Small intestine (tissue), 7 donors: ENCODE measurements around the gene CCHCR1. TPM values are rescaled to one million over a fixed set of nuclear protein-coding genes. Genes with fewer than 3 reads are reported as not detected.

Source experiments
- DNase-seq, 2 donors: peaks; one replicate each; pipeline versions ENCODE4 v3.0.0 to v3.0.0-alpha.2; 2013
- FAIRE-seq: peaks from 2 replicates; lab custom pipeline; 2012; peaks lifted over from hg19 to GRCh38; lab: Jason Lieb, UNC
- H3K27ac ChIP-seq, 3 donors: one replicate each; pipeline ENCODE4 v1.5.1; 2013; ENCODE audit warnings: low read length in 2 of 3, mild to moderate bottlenecking in 2 of 3, control low read depth in 1 of 3, inconsistent platforms in 1 of 3, low read depth in 1 of 3, moderate library complexity in 1 of 3
- H3K27me3 ChIP-seq, 3 donors: one replicate each; pipeline ENCODE4 v1.6.1; 2013; ENCODE audit warnings: low read length in 3 of 3, inconsistent platforms in 1 of 3; ENCODE audit not compliant: control insufficient read depth in 3 of 3, insufficient read depth in 3 of 3
- H3K36me3 ChIP-seq, 3 donors: one replicate each; pipeline ENCODE4 v1.6.1; 2013; ENCODE audit warnings: low read length in 3 of 3, inconsistent platforms in 1 of 3, low read depth in 1 of 3, mild to moderate bottlenecking in 1 of 3, moderate library complexity in 1 of 3; ENCODE audit not compliant: control insufficient read depth in 3 of 3, insufficient read depth in 2 of 3
- H3K4me1 ChIP-seq, 3 donors: one replicate each; pipeline ENCODE4 v1.6.1; 2013; ENCODE audit warnings: low read length in 2 of 3, inconsistent platforms in 1 of 3, low read depth in 1 of 3, mild to moderate bottlenecking in 1 of 3, moderate library complexity in 1 of 3; ENCODE audit not compliant: control insufficient read depth in 3 of 3, insufficient read depth in 2 of 3
- H3K4me3 ChIP-seq, 3 donors: one replicate each; pipeline ENCODE4 v1.5.1; 2013; ENCODE audit warnings: low read length in 3 of 3, control low read depth in 1 of 3, inconsistent platforms in 1 of 3, low read depth in 1 of 3, mild to moderate bottlenecking in 1 of 3, moderate library complexity in 1 of 3
- H3K9me3 ChIP-seq, 2 donors: one replicate each; pipeline ENCODE4 v1.6.1; 2013; ENCODE audit warnings: low read depth in 1 of 2, low read length in 1 of 2; ENCODE audit not compliant: control insufficient read depth in 2 of 2, insufficient read depth in 1 of 2
- WGBS, 3 donors: extraction: QIAGEN DNeasy Blood & Tissue Kit; methylation state at CpG; one replicate each; pipeline ENCODE4 v1.1.7; 2013; 5-methylcytosine and 5-hydroxymethylcytosine counted together
- polyA plus RNA-seq, 4 donors: library from polyadenylated mRNA; stranded (reverse) in 3 of 4; unstranded in 1 of 4; fragments of 200-250 nt in 3 of 4; fragments of 120-200 nt in 1 of 4; gene quantifications; one replicate each; pipeline versions ENCODE4 v1.2.1 to v1.2.3, GENCODE V29; 2013
- donor health status: healthy with polysubstance abuse.
- donor health status: control.
- donor health status: control.
- donor health status: Bipolar disorder and iron deficiency.
- donor health status: healthy.

The CCHCR1 gene
- polyA plus RNA-seq, 4 donors = 13.2 to 29.0 (median 15.1) TPM

DNA sequence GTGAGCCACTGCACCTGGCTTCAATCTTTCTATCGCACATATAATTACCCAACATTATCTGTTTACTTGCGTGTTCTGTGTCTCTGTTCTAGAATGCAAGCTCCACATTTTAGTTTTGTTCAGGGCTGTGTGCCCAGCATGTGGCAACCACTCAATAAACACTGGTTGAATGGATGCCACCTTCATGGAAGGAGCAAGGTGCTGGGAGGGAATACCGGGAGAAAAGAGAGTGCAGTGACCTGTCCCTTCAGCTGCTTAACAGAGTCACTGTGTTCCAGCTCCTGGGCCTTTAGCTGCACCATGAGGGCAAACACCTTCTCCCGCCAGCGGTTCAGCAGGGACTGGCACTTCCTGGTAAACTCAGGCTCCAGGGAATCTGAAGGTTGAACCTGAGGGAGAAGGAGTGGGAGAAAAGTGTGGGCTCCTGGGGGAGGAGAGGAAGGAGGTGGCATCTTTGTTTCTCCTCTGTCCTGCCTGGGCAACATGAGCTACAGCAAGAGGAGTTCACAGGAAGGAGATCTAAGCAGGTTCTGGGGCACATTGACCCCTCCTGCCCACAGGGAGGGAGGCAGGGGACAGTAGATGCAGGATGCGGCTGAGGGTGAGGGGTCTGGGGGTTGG, 7.7 kb downstream of the CCHCR1 start:
- Histone ChIP-seq H3K36me3 (peaks cover 0 to 48% (median 0%) of the 10 kb centered on the region in 3 donors), H3K27ac (no peak overlapping the region)

DNA sequence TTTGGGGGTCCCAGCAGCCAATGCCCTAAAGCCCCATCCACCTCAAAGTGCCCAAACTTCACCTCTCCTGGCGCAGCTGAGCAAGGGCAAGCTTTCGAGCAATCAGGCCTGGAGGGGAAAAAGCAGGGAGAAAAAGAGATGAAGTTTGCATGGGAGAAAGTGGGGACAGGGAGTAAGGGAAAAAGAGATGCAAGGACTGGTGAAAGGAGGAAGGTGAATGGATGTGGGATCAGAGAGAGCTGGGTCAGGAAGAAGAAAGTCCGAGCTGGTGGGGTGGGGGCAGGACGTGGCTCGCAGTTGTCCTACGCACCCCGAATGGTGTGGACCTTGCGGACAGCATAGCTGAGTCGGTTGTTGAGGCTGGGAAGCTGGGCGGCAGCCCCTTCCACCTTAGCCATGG, 12.2 kb downstream of the CCHCR1 start:
- peak overlapping the region in 2 of 3 donors; percentile 86 to 95 for H3K27ac ChIP-seq

More for the DNA sequence above, 7.7 kb downstream of the CCHCR1 start:
- 75 to 90% (median 84%) methylated on average over 6 of the region's 6 CpGs for WGBS, 3 donors
- DNase-seq = no peak
- no peak overlapping the region for H3K4me3 ChIP-seq
- no peak for FAIRE-seq
- H3K9me3 ChIP-seq = no peaks in the 10 kb centered on the region
- no peaks in the 10 kb centered on the region for H3K27me3 ChIP-seq
- peaks cover 0 to 3% (median 0%) of the 10 kb centered on the region in 3 donors for H3K4me1 ChIP-seq

DNA sequence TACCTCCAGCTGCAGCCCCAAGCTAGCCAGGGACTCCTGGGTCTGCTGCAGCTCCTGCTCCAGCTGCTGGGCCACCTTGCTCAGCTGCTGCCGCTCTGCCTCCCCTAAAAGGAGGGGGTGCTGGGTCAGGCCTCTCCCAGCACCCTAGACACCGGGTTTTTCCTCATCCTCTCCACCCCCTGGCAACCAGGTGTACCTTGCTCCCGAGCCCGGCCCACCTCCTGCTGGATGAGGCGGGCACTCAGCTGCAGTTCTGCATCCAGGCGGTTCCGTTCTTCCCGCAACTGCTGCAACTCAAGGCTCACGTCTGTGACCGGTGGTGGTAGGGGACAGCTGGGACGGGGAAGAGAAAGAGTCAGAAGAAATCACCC, 12.6 kb downstream of the CCHCR1 start:
- H3K27ac ChIP-seq = peak overlapping the region in 2 of 3 donors; percentile 86 to 95
- peaks cover 0 to 5% (median 3%) of the 10 kb centered on the region in 3 donors for H3K4me1 ChIP-seq
- H3K27me3 ChIP-seq = no peaks in the 10 kb centered on the region
- FAIRE-seq = no peak
- peak in 1 of 2 donors; percentile 88 for DNase-seq
- peaks cover 0 to 44% (median 0%) of the 10 kb centered on the region in 3 donors for H3K36me3 ChIP-seq
- H3K9me3 ChIP-seq = no peaks in the 10 kb centered on the region
- H3K4me3 ChIP-seq = peak overlapping the region in 1 of 3 donors; percentile 31
- WGBS, 3 donors = 23 to 61% (median 46%) methylated on average over 11 of the region's 11 CpGs

More for the DNA sequence above, 12.2 kb downstream of the CCHCR1 start:
- Histone ChIP-seq H3K27me3 (no peaks in the 10 kb centered on the region), H3K36me3 (peaks cover 0 to 48% (median 0%) of the 10 kb centered on the region in 3 donors), H3K9me3 (no peaks in the 10 kb centered on the region), H3K4me1 (peaks cover 0 to 5% (median 3%) of the 10 kb centered on the region in 3 donors), H3K4me3 (no peak overlapping the region)
- no peak for DNase-seq
- no peak for FAIRE-seq
- 49 to 76% (median 68%) methylated on average over 10 of the region's 10 CpGs for WGBS, 3 donors

DNA sequence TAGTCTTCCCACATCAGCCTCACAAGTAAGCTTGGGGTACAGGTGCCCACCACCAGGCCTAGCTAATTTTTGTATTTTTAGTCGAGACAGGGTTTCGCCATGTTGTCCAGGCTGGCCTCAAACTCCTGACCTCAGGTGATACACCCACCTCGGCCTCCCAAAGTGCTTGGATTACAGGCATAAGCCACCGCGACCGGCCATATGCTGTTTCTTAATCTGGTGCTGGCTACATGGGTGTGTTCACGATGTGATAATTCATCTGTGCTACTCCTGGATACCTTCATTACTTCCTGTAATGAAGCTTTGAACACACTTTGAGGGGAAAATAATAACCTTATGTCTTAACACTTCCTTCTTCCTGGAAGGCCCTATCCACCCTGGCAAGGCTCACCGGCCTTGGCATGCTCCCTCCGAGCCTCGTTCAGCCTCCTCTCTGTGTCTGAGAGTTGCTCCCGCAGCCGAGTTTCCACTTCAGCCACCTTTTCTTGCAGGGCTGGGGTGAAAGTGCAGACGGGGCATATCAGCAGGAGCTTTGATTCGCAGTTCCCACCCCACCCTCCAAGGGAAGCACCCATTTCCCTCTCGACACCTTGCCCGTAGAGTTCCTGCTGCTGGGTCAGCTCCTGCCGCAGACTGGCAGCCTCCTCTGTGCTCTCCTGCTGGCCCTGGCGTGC, 13.2 kb downstream of the CCHCR1 start:
- H3K27me3 ChIP-seq = no peaks in the 10 kb centered on the region
- peaks cover 0 to 42% (median 0%) of the 10 kb centered on the region in 3 donors for H3K36me3 ChIP-seq
- FAIRE-seq (no peak), DNase-seq (peak; percentile 47 to 95)
- 16 to 63% (median 39%) methylated on average over 18 of the region's 18 CpGs for WGBS, 3 donors
- no peaks in the 10 kb centered on the region for H3K9me3 ChIP-seq
- H3K27ac ChIP-seq = peak overlapping the region; percentile 4 to 95 (median 86)
- H3K4me3 ChIP-seq = peak overlapping the region in 1 of 3 donors; percentile 31
- H3K4me1 ChIP-seq = peaks cover 0 to 5% (median 3%) of the 10 kb centered on the region in 3 donors

DNA sequence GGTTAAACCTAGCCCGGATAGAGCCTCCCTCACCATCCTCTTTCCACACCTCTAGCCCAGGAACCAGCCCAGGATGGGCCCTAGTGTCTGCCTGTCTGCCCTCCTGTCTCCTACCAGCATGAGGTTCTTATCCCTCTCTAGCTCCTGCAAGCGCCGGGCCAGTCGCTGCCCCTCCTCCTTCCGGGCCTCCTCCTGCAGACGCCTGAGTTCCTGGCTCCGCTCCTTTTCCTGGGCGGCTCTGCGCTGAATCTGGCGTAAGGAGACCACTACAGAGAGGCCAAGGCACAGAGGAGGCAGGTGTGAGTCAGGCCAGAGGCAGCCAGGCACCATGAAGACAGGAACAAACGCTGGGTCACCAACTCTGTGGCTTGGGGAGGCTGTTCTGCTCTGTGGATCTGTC, 14.5 kb downstream of the CCHCR1 start:
- DNase-seq (no peak), FAIRE-seq (no peak)
- H3K4me3 ChIP-seq = no peak overlapping the region
- H3K9me3 ChIP-seq = no peaks in the 10 kb centered on the region
- H3K27ac ChIP-seq = peak overlapping the region in 2 of 3 donors; percentile 41 to 95
- peaks cover 0 to 5% (median 3%) of the 10 kb centered on the region in 3 donors for H3K4me1 ChIP-seq
- H3K36me3 ChIP-seq = peaks cover 0 to 34% (median 0%) of the 10 kb centered on the region in 3 donors
- H3K27me3 ChIP-seq = no peaks in the 10 kb centered on the region
- 46 to 55% (median 49%) methylated on average over 11 of the region's 11 CpGs for WGBS, 3 donors

DNA sequence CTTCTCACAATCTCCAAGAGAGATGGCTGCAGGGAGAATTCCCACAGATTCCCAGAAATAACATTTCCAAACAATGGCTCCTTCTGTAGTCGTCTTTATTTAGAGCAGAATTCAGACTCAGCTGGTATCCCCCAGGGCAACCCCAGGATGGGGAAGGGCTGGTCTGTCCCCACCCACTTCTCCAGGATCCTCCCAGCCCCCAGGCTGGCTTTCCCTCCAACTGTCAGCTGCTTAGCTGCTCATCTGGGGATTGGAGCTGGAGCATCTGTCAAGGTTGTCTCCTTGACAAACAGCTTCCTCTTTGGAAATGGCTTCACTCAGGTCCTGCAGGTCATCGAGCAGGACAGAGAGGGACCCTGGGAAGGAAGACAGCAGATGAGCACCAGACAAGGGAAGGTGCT, 15.2 kb downstream of the CCHCR1 start:
- no peak overlapping the region for H3K4me3 ChIP-seq
- peaks cover 0 to 9% (median 5%) of the 10 kb centered on the region in 3 donors for H3K4me1 ChIP-seq
- peaks cover 0 to 32% (median 0%) of the 10 kb centered on the region in 3 donors for H3K36me3 ChIP-seq
- DNase-seq (no peak), FAIRE-seq (no peak)
- H3K27ac ChIP-seq = no peak overlapping the region
- no peaks in the 10 kb centered on the region for H3K9me3 ChIP-seq
- no peaks in the 10 kb centered on the region for H3K27me3 ChIP-seq
- WGBS, 3 donors = 49 to 82% (median 75%) methylated on average over 2 of the region's 2 CpGs

DNA sequence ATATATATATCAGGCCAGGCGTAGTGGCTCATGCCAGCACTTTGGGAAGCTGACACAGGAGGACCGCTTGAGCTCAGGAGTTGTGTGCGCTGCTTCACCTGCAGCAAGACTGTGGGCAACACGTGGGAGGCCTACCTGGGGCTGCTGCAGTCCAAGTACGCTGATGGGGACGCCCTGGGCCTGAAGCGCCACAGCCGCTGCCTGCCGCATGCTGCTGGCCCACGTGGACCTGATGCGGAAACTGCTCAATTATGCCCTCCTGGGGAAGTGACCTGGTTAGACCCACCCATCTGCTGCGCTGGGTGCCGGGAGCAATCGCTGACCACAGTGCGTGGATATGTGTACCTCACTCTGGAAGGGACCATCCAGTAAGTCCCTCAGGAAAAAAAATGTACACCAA, 17.0 kb downstream of the CCHCR1 start:
- H3K4me1 ChIP-seq = peaks cover 0 to 9% (median 5%) of the 10 kb centered on the region in 3 donors
- H3K4me3 ChIP-seq = no peak overlapping the region
- no peak overlapping the region for H3K27ac ChIP-seq
- peaks cover 0 to 28% (median 0%) of the 10 kb centered on the region in 3 donors for H3K36me3 ChIP-seq
- WGBS, 3 donors = 84 to 88% (median 86%) methylated on average over 14 to 15 of the region's 15 CpGs
- no peak for FAIRE-seq
- DNase-seq = no peak
- H3K9me3 ChIP-seq = no peaks in the 10 kb centered on the region
- H3K27me3 ChIP-seq = no peaks in the 10 kb centered on the region

DNA sequence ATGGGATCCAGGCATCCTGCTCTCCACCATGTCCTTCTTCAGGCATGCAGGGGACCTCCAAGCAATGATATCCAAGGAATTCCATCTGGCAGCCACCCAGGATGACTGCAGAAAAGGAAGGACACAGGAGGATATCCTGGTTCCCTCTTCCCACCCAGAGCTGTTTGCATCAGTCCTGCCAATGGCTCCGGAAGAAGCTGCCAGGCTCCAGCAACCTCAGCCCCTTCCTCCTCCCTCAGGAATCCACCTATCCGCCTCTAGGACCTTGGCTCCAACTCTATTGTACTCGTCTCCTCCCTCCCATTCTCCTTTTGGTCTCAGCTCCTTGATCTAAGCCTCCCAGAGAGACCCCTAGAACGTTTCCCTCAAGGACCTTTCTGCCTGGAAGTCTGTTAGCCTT, 18.0 kb downstream of the CCHCR1 start:
- Histone ChIP-seq H3K4me3 (no peak overlapping the region), H3K27me3 (no peaks in the 10 kb centered on the region), H3K36me3 (peaks cover 0 to 18% (median 0%) of the 10 kb centered on the region in 3 donors), H3K27ac (no peak overlapping the region), H3K4me1 (peaks cover 0 to 9% (median 3%) of the 10 kb centered on the region in 3 donors), H3K9me3 (no peaks in the 10 kb centered on the region)
- DNase-seq (no peak), FAIRE-seq (no peak)
- 45 to 67% (median 50%) methylated on average over 4 of the region's 4 CpGs for WGBS, 3 donors
